ENCODE measurements around the gene RNF44. TPM values are rescaled to one million over a fixed set of nuclear protein-coding genes. Genes with fewer than 3 reads are reported as not detected.

The RNF44 gene
- total RNA-seq, 1 donor from 2014 or later = 11.7 TPM

GRCh38 chr5:176503496-176503895 is 33.7 kb downstream of the RNF44 start:
- no peak for DNase-seq (ENCODE audit: low spot score)
- no peak overlapping the region for H3K4me3 ChIP-seq
- Mint-ChIP-seq H3K9me3 (no peaks in the 10 kb centered on the region), H3K27ac (no peak overlapping the region), H3K27me3 (ENCODE audit: insufficient read depth, low read depth) (no peaks in the 10 kb centered on the region), H3K4me1 (no peaks in the 10 kb centered on the region), H3K36me3 (peaks cover 46% of the 10 kb centered on the region), H3K4me3 (no peak overlapping the region)
- no peak overlapping the region for H3K27ac ChIP-seq
- no peaks in the 10 kb centered on the region for H3K27me3 ChIP-seq
- no peaks in the 10 kb centered on the region for H3K4me1 ChIP-seq
- no peak overlapping the region for H3K9ac ChIP-seq
- no peaks in the 10 kb centered on the region for H3K79me2 ChIP-seq (ENCODE audit: low read depth)
- no peaks in the 10 kb centered on the region for H4K20me1 ChIP-seq (ENCODE audit: low read depth)
- no peaks in the 10 kb centered on the region for H3F3A ChIP-seq (ENCODE audit: low read depth)
- no peaks in the 10 kb centered on the region for H3K9me3 ChIP-seq (ENCODE audit: low read depth)
- TF ChIP-seq CTCF (IDR thresholded peaks at IDR 0.05) (no peak), EZH2phosphoT487 (IDR thresholded peaks at IDR 0.05) (no peak), EZH2 (IDR thresholded peaks at IDR 0.05) (no peak)
- no peak overlapping the region for H3K4me2 ChIP-seq
- peaks cover 6% of the 10 kb centered on the region for H3K36me3 ChIP-seq
- no peak overlapping the region for H2AFZ ChIP-seq (replicated peaks)

GRCh38 chr5:176501333-176501732 is 35.9 kb downstream of the RNF44 start:
- Histone ChIP-seq H3K79me2 (ENCODE audit: low read depth) (no peaks in the 10 kb centered on the region), H3K36me3 (peaks cover 15% of the 10 kb centered on the region), H3K4me1 (no peaks in the 10 kb centered on the region), H4K20me1 (ENCODE audit: low read depth) (no peaks in the 10 kb centered on the region), H2AFZ (replicated peaks) (no peak overlapping the region), H3K27me3 (no peaks in the 10 kb centered on the region), H3K4me2 (no peak overlapping the region), H3K4me3 (no peak overlapping the region), H3K9ac (no peak overlapping the region), H3K27ac (no peak overlapping the region), H3F3A (ENCODE audit: low read depth) (no peaks in the 10 kb centered on the region), H3K9me3 (ENCODE audit: low read depth) (no peaks in the 10 kb centered on the region)
- Mint-ChIP-seq H3K4me3 (no peak overlapping the region), H3K27ac (no peak overlapping the region), H3K27me3 (ENCODE audit: insufficient read depth, low read depth) (no peaks in the 10 kb centered on the region), H3K9me3 (no peaks in the 10 kb centered on the region), H3K36me3 (peaks cover 38% of the 10 kb centered on the region), H3K4me1 (no peaks in the 10 kb centered on the region)
- DNase-seq (ENCODE audit: low spot score) = no peak
- TF ChIP-seq EZH2 (IDR thresholded peaks at IDR 0.05) = no peak
- TF ChIP-seq EZH2phosphoT487 (IDR thresholded peaks at IDR 0.05) = no peak
- TF ChIP-seq CTCF (IDR thresholded peaks at IDR 0.05) = no peak

GRCh38 chr5:176500511-176500910 is 36.7 kb downstream of the RNF44 start:
- Mint-ChIP-seq H3K9me3 (no peaks in the 10 kb centered on the region), H3K27ac (no peak overlapping the region), H3K36me3 (peaks cover 37% of the 10 kb centered on the region), H3K4me1 (no peaks in the 10 kb centered on the region), H3K4me3 (no peak overlapping the region), H3K27me3 (ENCODE audit: insufficient read depth, low read depth) (peaks cover under 1% of the 10 kb centered on the region)
- H4K20me1 ChIP-seq (ENCODE audit: low read depth) = no peaks in the 10 kb centered on the region
- no peaks in the 10 kb centered on the region for H3K9me3 ChIP-seq (ENCODE audit: low read depth)
- no peak overlapping the region for H3K4me2 ChIP-seq
- H3F3A ChIP-seq (ENCODE audit: low read depth) = no peaks in the 10 kb centered on the region
- H3K9ac ChIP-seq = no peak overlapping the region
- peaks cover 15% of the 10 kb centered on the region for H3K36me3 ChIP-seq
- no peak for TF ChIP-seq EZH2phosphoT487 (IDR thresholded peaks at IDR 0.05)
- TF ChIP-seq CTCF (IDR thresholded peaks at IDR 0.05) = no peak
- no peak for TF ChIP-seq EZH2 (IDR thresholded peaks at IDR 0.05)
- H3K4me1 ChIP-seq = no peaks in the 10 kb centered on the region
- no peak overlapping the region for H3K27ac ChIP-seq
- H3K79me2 ChIP-seq (ENCODE audit: low read depth) = no peaks in the 10 kb centered on the region
- H3K4me3 ChIP-seq = no peak overlapping the region
- H2AFZ ChIP-seq (replicated peaks) = no peak overlapping the region
- DNase-seq (ENCODE audit: low spot score) = no peak
- no peaks in the 10 kb centered on the region for H3K27me3 ChIP-seq

Measured in neural progenitor cell (in vitro differentiated cells).